PC-9 (cell line): Measurements from ENCODE around the gene TCF12. TPM values are rescaled to one million over a fixed set of nuclear protein-coding genes. Genes with fewer than 3 reads are reported as not detected.

Source experiments
- BruUV-seq: library from RNA; stranded (reverse); fragments of 400-500 nt; replicated peaks from 2 replicates; lab custom pipeline; 2021; lab: Mats Ljungman, UMichigan
- CTCF ChIA-PET: fragments of 300-600 bp; sonication (Branson Sonifier 250); formaldehyde crosslinking; loops from one replicate; lab custom pipeline; 2022; ENCODE audit warnings: antibody characterized with exemption; lab: Charles Lee
- POLR2A ChIA-PET: fragments of 300-600 bp; sonication (Branson Sonifier 250); formaldehyde crosslinking; loops from one replicate; lab custom pipeline; 2022; ENCODE audit warnings: antibody characterized with exemption; ENCODE audit not compliant: unreplicated experiment; lab: Charles Lee
- DNase-seq, 2 experiments: peaks; one replicate each; pipeline versions ENCODE4 v3.0.0 to v3.0.0-alpha.2; 2015 to 2022; ENCODE audit warnings: mixed read lengths in 1 of 2
- H2AFZ ChIP-seq: fragments of 200-600 bp; sonication (generic); 2 replicates; pipeline ENCODE4 v1.8.1; 2017; ENCODE audit warnings: antibody characterized with exemption
- H3F3A ChIP-seq: fragments of 200-600 bp; sonication (generic); 2 replicates; pipeline ENCODE4 v1.8.1; 2017; ENCODE audit warnings: antibody characterized with exemption, mild to moderate bottlenecking, low read depth; ENCODE audit not compliant: insufficient read depth
- H3K27ac ChIP-seq: fragments of 200-600 bp; sonication (generic); 2 replicates; pipeline ENCODE4 v1.6.1; 2016; ENCODE audit warnings: mixed run types
- H3K27me3 ChIP-seq: fragments of 200-600 bp; sonication (generic); 2 replicates; pipeline ENCODE4 v1.6.1; 2016; ENCODE audit warnings: low read depth, mixed run types; ENCODE audit not compliant: insufficient read depth
- H3K36me3 ChIP-seq: fragments of 200-600 bp; sonication (generic); 2 replicates; pipeline ENCODE4 v1.6.1; 2016; ENCODE audit warnings: low read depth, mixed run types
- H3K4me1 ChIP-seq: fragments of 200-600 bp; sonication (generic); replicated peaks from 2 replicates; pipeline ENCODE4 v1.6.1; 2016; ENCODE audit warnings: mixed run types; ENCODE audit not compliant: insufficient read depth
- H3K4me2 ChIP-seq: fragments of 200-600 bp; sonication (generic); 2 replicates; pipeline ENCODE4 v1.6.1; 2017; ENCODE audit warnings: mixed run types
- H3K4me3 ChIP-seq: fragments of 200-600 bp; sonication (generic); 2 replicates; pipeline ENCODE4 v1.6.1; 2016; ENCODE audit warnings: mixed run types
- H3K79me2 ChIP-seq: fragments of 200-600 bp; sonication (generic); 2 replicates; pipeline ENCODE4 v1.6.1; 2017; ENCODE audit warnings: low read depth, mixed run types
- H3K9me2 ChIP-seq: fragments of 200-600 bp; sonication (generic); 2 replicates; pipeline ENCODE4 v1.8.1; 2017; ENCODE audit warnings: mild to moderate bottlenecking; ENCODE audit not compliant: insufficient read depth
- H3K9me3 ChIP-seq: fragments of 200-600 bp; sonication (generic); 2 replicates; pipeline ENCODE4 v1.8.1; 2016; ENCODE audit warnings: low read depth; ENCODE audit not compliant: insufficient read depth
- H4K20me1 ChIP-seq: fragments of 200-600 bp; sonication (generic); 2 replicates; pipeline ENCODE4 v1.8.1; 2017; ENCODE audit not compliant: insufficient read depth
- CTCF ChIP-seq: fragments of 200-600 bp; sonication (generic); conservative IDR thresholded peaks from 2 replicates; pipeline ENCODE4 v1.6.1; 2017; ENCODE audit warnings: mixed run types, antibody characterized with exemption, mild to moderate bottlenecking, moderate library complexity
- EZH2 ChIP-seq: fragments of 200-600 bp; sonication (generic); IDR thresholded peaks from 2 replicates; pipeline ENCODE4 v1.8.0; 2017; ENCODE audit warnings: antibody characterized with exemption, low read depth
- intact Hi-C: fragments of 100-400 bp; cut with micrococcal nuclease; formaldehyde crosslinking; loops from one replicate; pipeline ENCODE4 v1.10.0; 2022; ENCODE audit not compliant: unreplicated experiment
- total RNA-seq: library from RNA; stranded (reverse); gene quantifications from 2 replicates; pipeline ENCODE4 v1.2.3, GENCODE V29; 2021

TCF12 gene
- total RNA-seq, 1 experiment from 2014 or later: 60.1 TPM

GRCh38 chr15:57280464-57280863, 362.0 kb downstream of the TCF12 start:
- no peaks in the 10 kb centered on the region for H3F3A ChIP-seq
- H3K4me3 ChIP-seq: no peak overlapping the region
- H3K79me2 ChIP-seq: no peaks in the 10 kb centered on the region
- POLR2A ChIA-PET: no interaction called here
- H3K4me2 ChIP-seq: no peak overlapping the region
- intact Hi-C loops: no loop called here
- no peaks in the 10 kb centered on the region for H3K9me3 ChIP-seq
- no peaks in the 10 kb centered on the region for H4K20me1 ChIP-seq
- CTCF ChIA-PET: no interaction called here
- H2AFZ ChIP-seq: no peak overlapping the region
- no peaks in the 10 kb centered on the region for H3K4me1 ChIP-seq
- TF ChIP-seq EZH2: no peak
- no peak for TF ChIP-seq CTCF
- no peaks in the 10 kb centered on the region for H3K27me3 ChIP-seq
- no peaks in the 10 kb centered on the region for H3K9me2 ChIP-seq
- H3K27ac ChIP-seq: no peak overlapping the region
- BruUV-seq: no TSS peak
- no peak for DNase-seq
- H3K36me3 ChIP-seq: no peaks in the 10 kb centered on the region

- H3K27me3 ChIP-seq: no peaks in the 10 kb centered on the region
- ChIA-PET CTCF (no interaction called here), POLR2A (no interaction called here)
- no peak overlapping the region for H3K4me2 ChIP-seq
- no peaks in the 10 kb centered on the region for H3K79me2 ChIP-seq
- H3K36me3 ChIP-seq: no peaks in the 10 kb centered on the region
- H3K4me3 ChIP-seq: no peak overlapping the region
- no peaks in the 10 kb centered on the region for H4K20me1 ChIP-seq
- BruUV-seq: no TSS peak
- H3K27ac ChIP-seq: no peak overlapping the region
- H3K9me2 ChIP-seq: no peaks in the 10 kb centered on the region
- H3K9me3 ChIP-seq: no peaks in the 10 kb centered on the region
- no peak for DNase-seq
- intact Hi-C loops: no loop called here
- H3K4me1 ChIP-seq: no peaks in the 10 kb centered on the region
- no peaks in the 10 kb centered on the region for H3F3A ChIP-seq
- TF ChIP-seq EZH2: no peak
- TF ChIP-seq CTCF: no peak
- no peak overlapping the region for H2AFZ ChIP-seq
These were observed 362.9 kb downstream of the TCF12 start for GRCh38 chr15:57281321-57281720.

GRCh38 chr15:57282686-57283085, 364.2 kb downstream of the TCF12 start:
- Histone ChIP-seq H3K27ac (no peak overlapping the region), H3K9me2 (no peaks in the 10 kb centered on the region), H3F3A (no peaks in the 10 kb centered on the region), H3K36me3 (no peaks in the 10 kb centered on the region), H4K20me1 (no peaks in the 10 kb centered on the region), H3K4me3 (no peak overlapping the region), H3K27me3 (no peaks in the 10 kb centered on the region), H3K4me1 (no peaks in the 10 kb centered on the region), H2AFZ (no peak overlapping the region), H3K9me3 (no peaks in the 10 kb centered on the region), H3K79me2 (no peaks in the 10 kb centered on the region), H3K4me2 (no peak overlapping the region)
- intact Hi-C loops: no loop called here
- POLR2A ChIA-PET: no interaction called here
- BruUV-seq: no TSS peak
- CTCF ChIA-PET: no interaction called here
- TF ChIP-seq EZH2 (no peak), CTCF (no peak)
- no peak for DNase-seq
